ENCODE data around the gene TOP3B. TPM values are rescaled to one million over a fixed set of nuclear protein-coding genes. Genes with fewer than 3 reads are reported as not detected.

Gene TOP3B
- total and polyA plus RNA-seq, 9 of the 15 experiments (the other 6 are each of a cell fraction or from before 2014, with no cell fraction given), result 3.0 to 188 (median 112) TPM

GRCh38 chr22:22021162-22021750 is 38.7 kb upstream of the TOP3B start (continued):
- TF ChIP-seq NCOA6 (IDR thresholded peaks at IDR 0.05) (no peak), PBX2 (CRISPR knock-in tag; IDR thresholded peaks at IDR 0.05; ENCODE audit: low read depth) (0 out of 2 replicates have a peak, but pooled peaks have one; percentile 17), PBX2 (tag; conservative IDR thresholded peaks at IDR 0.05; ENCODE audit: low read depth) (no peak), ZBTB33 (CRISPR knock-in tag; IDR thresholded peaks at IDR 0.05) (no peak), ZNF174 (CRISPR knock-in tag; IDR thresholded peaks at IDR 0.05) (no peak), NRF1 (conservative IDR thresholded peaks at IDR 0.05 in 1 of 2, IDR thresholded peaks at IDR 0.05 in 1 of 2) (no peak), KLF13 (tag; IDR thresholded peaks at IDR 0.05; ENCODE audit: borderline replicate concordance, low read depth) (no peak), E2F8 (IDR thresholded peaks at IDR 0.05; ENCODE audit: low read depth, partially characterized antibody) (no peak), ZBTB26 (CRISPR knock-in tag; IDR thresholded peaks at IDR 0.05) (no peak), SMAD2 (IDR thresholded peaks at IDR 0.05; ENCODE audit: low read depth, low read length) (no peak), THRAP3 (IDR thresholded peaks at IDR 0.05; ENCODE audit: borderline replicate concordance) (no peak), MTF1 (CRISPR knock-in tag; IDR thresholded peaks at IDR 0.05; ENCODE audit: borderline replicate concordance) (no peak), POLR3A (IDR thresholded peaks at IDR 0.05; ENCODE audit: borderline replicate concordance, extremely low read depth, insufficient read depth, insufficient read length) (no peak), TEAD4 (IDR thresholded peaks at IDR 0.05; ENCODE audit: low read length) (no peak), TEAD4 (CRISPR knock-in tag; IDR thresholded peaks at IDR 0.05; ENCODE audit: borderline replicate concordance) (no peak), HES1 (IDR thresholded peaks at IDR 0.05; ENCODE audit: low read depth) (no peak), MTA3 (IDR thresholded peaks at IDR 0.05; ENCODE audit: borderline replicate concordance) (no peak), SMARCA4 (IDR thresholded peaks at IDR 0.05) (no peak), GATA2 (CRISPR knock-in tag; IDR thresholded peaks at IDR 0.05) (no peak), GATAD2B (IDR thresholded peaks at IDR 0.05; ENCODE audit: borderline replicate concordance) (no peak)
